OCI-LY7 (cell line): Measurements from ENCODE around the gene SFI1. TPM values are rescaled to one million over a fixed set of nuclear protein-coding genes. Genes with fewer than 3 reads are reported as not detected.

Source experiments
- BruUV-seq: library from RNA; stranded (reverse); fragments of 400-500 nt; replicated peaks from 2 replicates; lab custom pipeline; 2021; lab: Mats Ljungman, UMichigan
- CTCF ChIA-PET: fragments of 300-600 bp; sonication (Branson Sonifier 250); formaldehyde crosslinking; loops from one replicate; lab custom pipeline; 2022; ENCODE audit warnings: antibody characterized with exemption; ENCODE audit not compliant: unreplicated experiment; lab: Charles Lee
- POLR2A ChIA-PET: fragments of 300-600 bp; sonication (Branson Sonifier 250); formaldehyde crosslinking; loops from one replicate; lab custom pipeline; 2022; ENCODE audit warnings: antibody characterized with exemption; lab: Charles Lee
- DNase-seq: peaks from one replicate; pipeline ENCODE4 v3.0.0-alpha.2; 2015; ENCODE audit warnings: low spot score
- H2AFZ ChIP-seq: fragments of 200-600 bp; sonication (generic), shearing (Covaris generic); 2 replicates; pipeline ENCODE4 v1.6.1; 2014; ENCODE audit warnings: mild to moderate bottlenecking, antibody characterized with exemption, low read length, moderate library complexity
- H3K27ac ChIP-seq: fragments of 200-600 bp; sonication (generic); 2 replicates; pipeline ENCODE4 v1.5.1; 2014; ENCODE audit warnings: mixed run types, low read depth, mild to moderate bottlenecking, moderate library complexity, low read length, inconsistent platforms; ENCODE audit not compliant: poor library complexity, severe bottlenecking
- H3K36me3 ChIP-seq: fragments of 200-600 bp; sonication (generic); 2 replicates; pipeline ENCODE4 v1.6.1; 2014; ENCODE audit warnings: mild to moderate bottlenecking, antibody characterized with exemption, low read length, moderate library complexity, mixed read lengths; ENCODE audit not compliant: insufficient read depth
- H3K4me1 ChIP-seq: fragments of 200-600 bp; sonication (generic); 2 replicates; pipeline ENCODE4 v1.5.1; 2014; ENCODE audit warnings: mild to moderate bottlenecking, low read length; ENCODE audit not compliant: insufficient read depth, poor library complexity, severe bottlenecking
- H3K4me2 ChIP-seq: fragments of 200-600 bp; sonication (generic); 2 replicates; pipeline ENCODE4 v1.6.1; 2014; ENCODE audit warnings: mild to moderate bottlenecking, low read length
- H3K4me3 ChIP-seq: fragments of 200-600 bp; sonication (generic); 2 replicates; pipeline ENCODE4 v1.5.1; 2014; ENCODE audit warnings: mild to moderate bottlenecking, low read depth, low read length; ENCODE audit not compliant: poor library complexity, severe bottlenecking
- H3K79me2 ChIP-seq: fragments of 200-600 bp; sonication (generic); 2 replicates; pipeline ENCODE4 v1.6.1; 2016; ENCODE audit warnings: low read depth, mild to moderate bottlenecking, low read length, moderate library complexity, mixed read lengths; ENCODE audit not compliant: insufficient read depth
- H3K9me2 ChIP-seq: fragments of 200-600 bp; sonication (generic); 2 replicates; pipeline ENCODE4 v1.6.1; 2016; ENCODE audit warnings: mild to moderate bottlenecking, low read length, mixed read lengths; ENCODE audit not compliant: insufficient read depth
- H3K9me3 ChIP-seq: fragments of 200-600 bp; sonication (generic); 2 replicates; pipeline ENCODE4 v1.6.1; 2014; ENCODE audit warnings: mild to moderate bottlenecking, mixed run types, low read length, mixed read lengths
- H4K20me1 ChIP-seq: fragments of 200-600 bp; sonication (generic); 2 replicates; pipeline ENCODE4 v1.6.1; 2014; ENCODE audit warnings: mild to moderate bottlenecking, antibody characterized with exemption, low read length, moderate library complexity, mixed read lengths; ENCODE audit not compliant: insufficient read depth
- CTCF ChIP-seq: fragments of 200-600 bp; sonication (generic); conservative IDR thresholded peaks from 2 replicates; pipeline ENCODE4 v1.5.1; 2014; ENCODE audit warnings: mild to moderate bottlenecking, antibody characterized with exemption, low read length, moderate library complexity, mixed read lengths
- EZH2phosphoT487 ChIP-seq: fragments of 200-600 bp; sonication (generic); IDR thresholded peaks from 2 replicates; pipeline ENCODE4 v1.6.1; 2018; ENCODE audit warnings: low read depth, borderline replicate concordance, mild to moderate bottlenecking, mixed run types, antibody characterized with exemption, low read length, moderate library complexity, mixed read lengths
- intact Hi-C: fragments of 100-400 bp; cut with micrococcal nuclease; formaldehyde crosslinking; loops from one replicate; pipeline ENCODE4 v1.10.0; 2022; ENCODE audit not compliant: unreplicated experiment
- total RNA-seq, 2 experiments: library from RNA; depleted of rRNA in 1 of 2; stranded (reverse); fragments of >200 nt in 1 of 2; shearing (Covaris generic) in 1 of 2; gene quantifications; 2 replicates each; pipeline ENCODE4 v1.2.3, GENCODE V29; 2014 to 2022

SFI1 gene
- total RNA-seq, 2 experiments from 2014 or later, result 72.6 to 132 TPM

GRCh38 chr22:31488346-31488883, 7.9 kb upstream of the SFI1 start:
- Histone ChIP-seq H2AFZ (no peak overlapping the region), H4K20me1 (peaks cover 14% of the 10 kb centered on the region; the same call in 1 of the 2 replicates), H3K27ac (peak overlapping the region; percentile 97), H3K9me3 (no peaks in the 10 kb centered on the region), H3K79me2 (peaks cover 43% of the 10 kb centered on the region), H3K9me2 (no peaks in the 10 kb centered on the region), H3K4me1 (peaks cover 36% of the 10 kb centered on the region), H3K36me3 (peaks cover 39% of the 10 kb centered on the region), H3K4me2 (peak overlapping the region; percentile 95), H3K4me3 (peak overlapping the region; percentile 79)
- POLR2A ChIA-PET, result interaction anchor here (0.6 to 1.2 kb wide), 2 partner anchors 80 to 142 kb away, joined by 3 read pairs; no protein-coding TSS in a partner anchor
- TSS peak; percentile 43 for BruUV-seq
- CTCF ChIA-PET, result no interaction called here
- no peak for DNase-seq
- no peak for TF ChIP-seq CTCF
- TF ChIP-seq EZH2phosphoT487, result no peak
- intact Hi-C loops, result no loop called here

- H3K79me2 ChIP-seq, result peaks cover 36% of the 10 kb centered on the region
- ChIA-PET CTCF (interaction anchor here (0.5 kb wide), 1 partner anchor 267 kb away, joined by 3 read pairs; no protein-coding TSS in a partner anchor), POLR2A (interaction anchor here (1.2 kb wide), 1 partner anchor 142 kb away, joined by 3 read pairs; no protein-coding TSS in a partner anchor)
- H3K9me3 ChIP-seq, result no peaks in the 10 kb centered on the region
- H3K4me3 ChIP-seq, result peak overlapping the region; percentile 79
- H4K20me1 ChIP-seq, result peaks cover 8% of the 10 kb centered on the region; the same call in 1 of the 2 replicates
- H2AFZ ChIP-seq, result no peak overlapping the region
- intact Hi-C loops, result no loop called here
- TF ChIP-seq CTCF (no peak), EZH2phosphoT487 (no peak)
- no peaks in the 10 kb centered on the region for H3K9me2 ChIP-seq
- H3K4me2 ChIP-seq, result peak overlapping the region; percentile 95
- no TSS peak for BruUV-seq
- H3K36me3 ChIP-seq, result peaks cover 32% of the 10 kb centered on the region
- DNase-seq, result peak; percentile 52
- peaks cover 43% of the 10 kb centered on the region for H3K4me1 ChIP-seq
- peak overlapping the region; percentile 97 for H3K27ac ChIP-seq
These were observed 7.2 kb upstream of the SFI1 start for GRCh38 chr22:31488988-31489617.
